ENCODE data around the gene ITGB1BP1. TPM values are rescaled to one million over a fixed set of nuclear protein-coding genes. Genes with fewer than 3 reads are reported as not detected.

The ITGB1BP1 gene
- total RNA-seq, 2 experiments from 2014 or later = 24.4 to 25.0 TPM

GRCh38 chr2:9445089-9445488, 21.8 kb upstream of the ITGB1BP1 start:
- peaks cover 49% of the 10 kb centered on the region for H3K36me3 ChIP-seq (ENCODE audit: insufficient read depth, low read length)
- DNase-seq (no peak), ATAC-seq (ENCODE audit: poor library complexity) (no peak)
- no peaks in the 10 kb centered on the region for H3K4me1 ChIP-seq (ENCODE audit: insufficient read depth, low read length)
- no peaks in the 10 kb centered on the region for H3K9me3 ChIP-seq (ENCODE audit: control insufficient read depth in 1 of 2, insufficient read depth in 1 of 2, low read length in 2 of 2)
- H3K9me3 Mint-ChIP-seq = no peaks in the 10 kb centered on the region
- ChIA-PET POLR2A (no interaction called here), CTCF (interaction anchor here (1.2 kb wide), 1 partner anchor 10 kb away, joined by 4 read pairs; no protein-coding TSS in a partner anchor)
- TF ChIP-seq, protein P1, sequence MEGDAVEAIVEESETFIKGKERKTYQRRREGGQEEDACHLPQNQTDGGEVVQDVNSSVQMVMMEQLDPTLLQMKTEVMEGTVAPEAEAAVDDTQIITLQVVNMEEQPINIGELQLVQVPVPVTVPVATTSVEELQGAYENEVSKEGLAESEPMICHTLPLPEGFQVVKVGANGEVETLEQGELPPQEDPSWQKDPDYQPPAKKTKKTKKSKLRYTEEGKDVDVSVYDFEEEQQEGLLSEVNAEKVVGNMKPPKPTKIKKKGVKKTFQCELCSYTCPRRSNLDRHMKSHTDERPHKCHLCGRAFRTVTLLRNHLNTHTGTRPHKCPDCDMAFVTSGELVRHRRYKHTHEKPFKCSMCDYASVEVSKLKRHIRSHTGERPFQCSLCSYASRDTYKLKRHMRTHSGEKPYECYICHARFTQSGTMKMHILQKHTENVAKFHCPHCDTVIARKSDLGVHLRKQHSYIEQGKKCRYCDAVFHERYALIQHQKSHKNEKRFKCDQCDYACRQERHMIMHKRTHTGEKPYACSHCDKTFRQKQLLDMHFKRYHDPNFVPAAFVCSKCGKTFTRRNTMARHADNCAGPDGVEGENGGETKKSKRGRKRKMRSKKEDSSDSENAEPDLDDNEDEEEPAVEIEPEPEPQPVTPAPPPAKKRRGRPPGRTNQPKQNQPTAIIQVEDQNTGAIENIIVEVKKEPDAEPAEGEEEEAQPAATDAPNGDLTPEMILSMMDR (IDR thresholded peaks at IDR 0.05) = no peak
- no peaks in the 10 kb centered on the region for H3K27me3 Mint-ChIP-seq
- H3K4me1 Mint-ChIP-seq (ENCODE audit: low read depth) = peaks cover 9% of the 10 kb centered on the region
- no peaks in the 10 kb centered on the region for H3K27me3 ChIP-seq (ENCODE audit: control insufficient read depth in 1 of 2, insufficient read depth in 2 of 2, low read length in 2 of 2)
- intact Hi-C loops (cut with DNase I, micrococcal nuclease) = no loop called here
- peaks cover 68% of the 10 kb centered on the region for H3K36me3 Mint-ChIP-seq (ENCODE audit: low read depth)
- H3K27ac Mint-ChIP-seq = no peak overlapping the region
- H3K4me3 Mint-ChIP-seq = no peak overlapping the region
- H3K4me3 ChIP-seq (ENCODE audit: low read length) = no peak overlapping the region
- H3K27ac ChIP-seq (ENCODE audit: low read depth in 1 of 2, low read length in 2 of 2) = no peak overlapping the region

GRCh38 chr2:9443526-9443925, 20.2 kb upstream of the ITGB1BP1 start:
- H3K27me3 Mint-ChIP-seq = no peaks in the 10 kb centered on the region
- CTCF ChIA-PET = no interaction called here
- peaks cover 49% of the 10 kb centered on the region for H3K36me3 ChIP-seq (ENCODE audit: insufficient read depth, low read length)
- H3K27me3 ChIP-seq (ENCODE audit: control insufficient read depth in 1 of 2, insufficient read depth in 2 of 2, low read length in 2 of 2) = no peaks in the 10 kb centered on the region
- H3K4me3 Mint-ChIP-seq = no peak overlapping the region
- POLR2A ChIA-PET = no interaction called here
- no peak overlapping the region for H3K4me3 ChIP-seq (ENCODE audit: low read length)
- DNase-seq = no peak
- H3K4me1 ChIP-seq (ENCODE audit: insufficient read depth, low read length) = no peaks in the 10 kb centered on the region
- peaks cover 9% of the 10 kb centered on the region for H3K4me1 Mint-ChIP-seq (ENCODE audit: low read depth)
- no peak overlapping the region for H3K27ac ChIP-seq (ENCODE audit: low read depth in 1 of 2, low read length in 2 of 2)
- H3K27ac Mint-ChIP-seq = no peak overlapping the region
- peaks cover 70% of the 10 kb centered on the region for H3K36me3 Mint-ChIP-seq (ENCODE audit: low read depth)
- TF ChIP-seq, protein P1 (IDR thresholded peaks at IDR 0.05) = no peak
- H3K9me3 Mint-ChIP-seq = no peaks in the 10 kb centered on the region
- intact Hi-C loops (cut with DNase I, micrococcal nuclease) = no loop called here
- no peak for ATAC-seq (ENCODE audit: poor library complexity)
- no peaks in the 10 kb centered on the region for H3K9me3 ChIP-seq (ENCODE audit: control insufficient read depth in 1 of 2, insufficient read depth in 1 of 2, low read length in 2 of 2)

- Mint-ChIP-seq H3K4me1 (ENCODE audit: low read depth) (peaks cover 9% of the 10 kb centered on the region), H3K4me3 (no peak overlapping the region), H3K27me3 (no peaks in the 10 kb centered on the region), H3K36me3 (ENCODE audit: low read depth) (peaks cover 77% of the 10 kb centered on the region), H3K9me3 (no peaks in the 10 kb centered on the region), H3K27ac (no peak overlapping the region)
- ATAC-seq (ENCODE audit: poor library complexity) (no peak), DNase-seq (no peak)
- H3K36me3 ChIP-seq (ENCODE audit: insufficient read depth, low read length) = peaks cover 43% of the 10 kb centered on the region
- TF ChIP-seq, protein P1 (IDR thresholded peaks at IDR 0.05) = no peak
- no peaks in the 10 kb centered on the region for H3K9me3 ChIP-seq (ENCODE audit: control insufficient read depth in 1 of 2, insufficient read depth in 1 of 2, low read length in 2 of 2)
- intact Hi-C loops (cut with DNase I, micrococcal nuclease) = no loop called here
- POLR2A ChIA-PET = no interaction called here
- no peaks in the 10 kb centered on the region for H3K4me1 ChIP-seq (ENCODE audit: insufficient read depth, low read length)
- H3K4me3 ChIP-seq (ENCODE audit: low read length) = no peak overlapping the region
- H3K27ac ChIP-seq (ENCODE audit: low read depth in 1 of 2, low read length in 2 of 2) = no peak overlapping the region
- CTCF ChIA-PET = no interaction called here
- no peaks in the 10 kb centered on the region for H3K27me3 ChIP-seq (ENCODE audit: control insufficient read depth in 1 of 2, insufficient read depth in 2 of 2, low read length in 2 of 2)
Measured at GRCh38 chr2:9441556-9441955, 18.2 kb upstream of the ITGB1BP1 start.
